ENCODE data around the gene ID3. TPM values are rescaled to one million over a fixed set of nuclear protein-coding genes. Genes with fewer than 3 reads are reported as not detected.

ID3 gene
- polyA plus RNA-seq, 1 donor from 2014 or later: 8.0 TPM

DNA sequence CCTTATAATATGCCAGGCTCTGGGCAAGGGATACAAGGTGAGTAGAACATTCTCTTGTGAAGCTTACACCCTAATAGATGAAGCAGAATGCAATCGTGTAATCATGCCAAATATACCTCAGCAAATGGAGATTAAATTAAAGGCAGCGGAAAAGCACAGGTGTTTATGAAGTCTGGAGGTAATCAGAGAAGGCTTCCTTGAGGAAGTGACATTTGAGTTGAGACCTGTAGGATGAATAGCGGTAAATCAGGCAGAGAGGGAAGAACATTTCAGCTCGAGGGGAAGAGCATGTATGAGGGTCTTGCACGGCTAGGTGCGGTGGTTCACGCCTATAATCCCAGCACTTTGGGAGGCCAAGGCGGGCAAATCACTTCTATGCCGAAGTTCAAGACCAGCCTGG, 41.7 kb downstream of the ID3 start:
- Histone ChIP-seq H3K4me2 (ENCODE audit: low read length) (no peak overlapping the region), H3K9me2 (ENCODE audit: insufficient read depth, low read length) (no peaks in the 10 kb centered on the region), H2AFZ (ENCODE audit: low read depth, low read length) (no peak overlapping the region), H3K27ac (ENCODE audit: low read length) (no peak overlapping the region), H3K9me3 (ENCODE audit: low read length) (no peaks in the 10 kb centered on the region), H3K4me3 (ENCODE audit: low read length) (no peak overlapping the region), H3K79me2 (replicated peaks; ENCODE audit: insufficient read depth, low read length) (no peaks in the 10 kb centered on the region), H3F3A (ENCODE audit: insufficient read depth, low read length, poor library complexity, severe bottlenecking) (no peaks in the 10 kb centered on the region), H4K20me1 (ENCODE audit: insufficient read depth) (no peaks in the 10 kb centered on the region), H3K27me3 (ENCODE audit: insufficient read depth, low read depth, low read length) (no peaks in the 10 kb centered on the region), H3K36me3 (ENCODE audit: insufficient read depth, low read length) (no peaks in the 10 kb centered on the region), H3K9ac (ENCODE audit: low read length) (no peak overlapping the region)
- TF ChIP-seq, protein P1, sequence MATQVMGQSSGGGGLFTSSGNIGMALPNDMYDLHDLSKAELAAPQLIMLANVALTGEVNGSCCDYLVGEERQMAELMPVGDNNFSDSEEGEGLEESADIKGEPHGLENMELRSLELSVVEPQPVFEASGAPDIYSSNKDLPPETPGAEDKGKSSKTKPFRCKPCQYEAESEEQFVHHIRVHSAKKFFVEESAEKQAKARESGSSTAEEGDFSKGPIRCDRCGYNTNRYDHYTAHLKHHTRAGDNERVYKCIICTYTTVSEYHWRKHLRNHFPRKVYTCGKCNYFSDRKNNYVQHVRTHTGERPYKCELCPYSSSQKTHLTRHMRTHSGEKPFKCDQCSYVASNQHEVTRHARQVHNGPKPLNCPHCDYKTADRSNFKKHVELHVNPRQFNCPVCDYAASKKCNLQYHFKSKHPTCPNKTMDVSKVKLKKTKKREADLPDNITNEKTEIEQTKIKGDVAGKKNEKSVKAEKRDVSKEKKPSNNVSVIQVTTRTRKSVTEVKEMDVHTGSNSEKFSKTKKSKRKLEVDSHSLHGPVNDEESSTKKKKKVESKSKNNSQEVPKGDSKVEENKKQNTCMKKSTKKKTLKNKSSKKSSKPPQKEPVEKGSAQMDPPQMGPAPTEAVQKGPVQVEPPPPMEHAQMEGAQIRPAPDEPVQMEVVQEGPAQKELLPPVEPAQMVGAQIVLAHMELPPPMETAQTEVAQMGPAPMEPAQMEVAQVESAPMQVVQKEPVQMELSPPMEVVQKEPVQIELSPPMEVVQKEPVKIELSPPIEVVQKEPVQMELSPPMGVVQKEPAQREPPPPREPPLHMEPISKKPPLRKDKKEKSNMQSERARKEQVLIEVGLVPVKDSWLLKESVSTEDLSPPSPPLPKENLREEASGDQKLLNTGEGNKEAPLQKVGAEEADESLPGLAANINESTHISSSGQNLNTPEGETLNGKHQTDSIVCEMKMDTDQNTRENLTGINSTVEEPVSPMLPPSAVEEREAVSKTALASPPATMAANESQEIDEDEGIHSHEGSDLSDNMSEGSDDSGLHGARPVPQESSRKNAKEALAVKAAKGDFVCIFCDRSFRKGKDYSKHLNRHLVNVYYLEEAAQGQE (IDR thresholded peaks at IDR 0.05; ENCODE audit: borderline replicate concordance): no peak
- TF ChIP-seq RAD21 (conservative IDR thresholded peaks at IDR 0.05) (no peak), TAF1 (IDR thresholded peaks at IDR 0.05; ENCODE audit: low read depth) (no peak), EP300 (conservative IDR thresholded peaks at IDR 0.05; ENCODE audit: poor library complexity, severe bottlenecking) (no peak), MXI1 (conservative IDR thresholded peaks at IDR 0.05; ENCODE audit: poor library complexity, severe bottlenecking) (no peak)
- TF ChIP-seq, protein P2, sequence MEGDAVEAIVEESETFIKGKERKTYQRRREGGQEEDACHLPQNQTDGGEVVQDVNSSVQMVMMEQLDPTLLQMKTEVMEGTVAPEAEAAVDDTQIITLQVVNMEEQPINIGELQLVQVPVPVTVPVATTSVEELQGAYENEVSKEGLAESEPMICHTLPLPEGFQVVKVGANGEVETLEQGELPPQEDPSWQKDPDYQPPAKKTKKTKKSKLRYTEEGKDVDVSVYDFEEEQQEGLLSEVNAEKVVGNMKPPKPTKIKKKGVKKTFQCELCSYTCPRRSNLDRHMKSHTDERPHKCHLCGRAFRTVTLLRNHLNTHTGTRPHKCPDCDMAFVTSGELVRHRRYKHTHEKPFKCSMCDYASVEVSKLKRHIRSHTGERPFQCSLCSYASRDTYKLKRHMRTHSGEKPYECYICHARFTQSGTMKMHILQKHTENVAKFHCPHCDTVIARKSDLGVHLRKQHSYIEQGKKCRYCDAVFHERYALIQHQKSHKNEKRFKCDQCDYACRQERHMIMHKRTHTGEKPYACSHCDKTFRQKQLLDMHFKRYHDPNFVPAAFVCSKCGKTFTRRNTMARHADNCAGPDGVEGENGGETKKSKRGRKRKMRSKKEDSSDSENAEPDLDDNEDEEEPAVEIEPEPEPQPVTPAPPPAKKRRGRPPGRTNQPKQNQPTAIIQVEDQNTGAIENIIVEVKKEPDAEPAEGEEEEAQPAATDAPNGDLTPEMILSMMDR (IDR thresholded peaks at IDR 0.05; ENCODE audit: poor library complexity, severe bottlenecking): no peak

GRCh38 chr1:23515905-23516304, 43.4 kb downstream of the ID3 start:
- Histone ChIP-seq H3K9me3 (ENCODE audit: low read length) (no peaks in the 10 kb centered on the region), H3K4me3 (ENCODE audit: low read length) (no peak overlapping the region), H3K27ac (ENCODE audit: low read length) (no peak overlapping the region), H3K9ac (ENCODE audit: low read length) (no peak overlapping the region), H3K4me2 (ENCODE audit: low read length) (no peak overlapping the region), H2AFZ (ENCODE audit: low read depth, low read length) (no peak overlapping the region), H3K9me2 (ENCODE audit: insufficient read depth, low read length) (no peaks in the 10 kb centered on the region), H3K79me2 (replicated peaks; ENCODE audit: insufficient read depth, low read length) (no peaks in the 10 kb centered on the region), H3K27me3 (ENCODE audit: insufficient read depth, low read depth, low read length) (no peaks in the 10 kb centered on the region), H3F3A (ENCODE audit: insufficient read depth, low read length, poor library complexity, severe bottlenecking) (no peaks in the 10 kb centered on the region), H3K36me3 (ENCODE audit: insufficient read depth, low read length) (no peaks in the 10 kb centered on the region), H4K20me1 (ENCODE audit: insufficient read depth) (no peaks in the 10 kb centered on the region)
- TF ChIP-seq SMC3 (conservative IDR thresholded peaks at IDR 0.05; ENCODE audit: poor library complexity) (no peak), RAD21 (conservative IDR thresholded peaks at IDR 0.05) (no peak), TAF1 (IDR thresholded peaks at IDR 0.05; ENCODE audit: low read depth) (no peak), POLR2AphosphoS5 (IDR thresholded peaks at IDR 0.05) (no peak)
- TF ChIP-seq, protein P2 (IDR thresholded peaks at IDR 0.05; ENCODE audit: poor library complexity, severe bottlenecking): no peak

All from neural cell (in vitro differentiated cells).